RCC 7860 (cell line): ENCODE data around the gene CNBP.

ENCODE experiments used
- DNase-seq: peaks from one replicate; pipeline ENCODE4 v3.0.0-alpha.2; 2015; ENCODE audit warnings: low spot score
- FAIRE-seq: peaks from 2 replicates; lab custom pipeline; 2012; peaks lifted over from hg19 to GRCh38; lab: Jason Lieb, UNC

The CNBP gene

GRCh38 chr3:129132097-129132866 lies 51.4 kb downstream of the CNBP start:
- no peak for FAIRE-seq
- DNase-seq, result no peak

- DNase-seq (no peak), FAIRE-seq (no peak)
Observed at GRCh38 chr3:129131465-129132088, 52.1 kb downstream of the CNBP start.

GRCh38 chr3:129130291-129130813 lies 53.3 kb downstream of the CNBP start:
- DNase-seq (no peak), FAIRE-seq (no peak)

GRCh38 chr3:129128357-129129155 lies 55.1 kb downstream of the CNBP start:
- FAIRE-seq, result no peak

GRCh38 chr3:129126726-129127280 lies 56.9 kb downstream of the CNBP start:
- no peak for FAIRE-seq
- DNase-seq, result no peak

More at GRCh38 chr3:129128357-129129155, 55.1 kb downstream of the CNBP start:
- DNase-seq, result no peak

- no peak for DNase-seq
- FAIRE-seq, result no peak
Observed at GRCh38 chr3:129123314-129124060, 60.2 kb downstream of the CNBP start.

- DNase-seq (no peak), FAIRE-seq (no peak)
Observed at GRCh38 chr3:129122412-129123011, 61.2 kb downstream of the CNBP start.

GRCh38 chr3:129121792-129122411 lies 61.8 kb downstream of the CNBP start, which contains the start of gene RAB43:
Gene RAB43, minus strand, starts transcription at chr3:129121804. Its CDS starts 315 bp downstream, at chr3:129121489.
- peak; percentile 55 for DNase-seq
- no peak for FAIRE-seq

- no peak for FAIRE-seq
- DNase-seq, result no peak
Observed at GRCh38 chr3:129121016-129121791, 62.5 kb downstream of the CNBP start.

- FAIRE-seq (peak; percentile 83), DNase-seq (peak; percentile 81)
Observed at GRCh38 chr3:129120254-129121004, 63.3 kb downstream of the CNBP start.

GRCh38 chr3:129119365-129120100 lies 64.2 kb downstream of the CNBP start:
- no peak for FAIRE-seq
- no peak for DNase-seq

GRCh38 chr3:129118745-129119144 lies 65.0 kb downstream of the CNBP start:
- DNase-seq (no peak), FAIRE-seq (no peak)
